HEK293 (cell line): ENCODE results near the gene TLE4.

ENCODE experiments used
- CTCF ChIA-PET: fragments of 350-600 bp; formaldehyde crosslinking; extraction: SDS; loops from one replicate; lab custom pipeline; 2021; ENCODE audit warnings: antibody characterized with exemption; lab: Yijun Ruan, JAX
- POLR2A ChIA-PET: fragments of 300-600 bp; formaldehyde crosslinking; extraction: SDS; loops from one replicate; lab custom pipeline; 2020; ENCODE audit warnings: antibody characterized with exemption, inconsistent platforms; lab: Yijun Ruan, JAX
- H3K27ac ChIP-seq: fragments of 200-500 bp; sonication (Bioruptor generic); 2 replicates; pipeline ENCODE4 v1.5.1; 2014; ENCODE audit warnings: low read depth, low read length, control low read depth, inconsistent platforms; ENCODE audit errors: extremely low read depth
- H3K36me3 ChIP-seq, 2 experiments: fragments of 200-500 bp in 1 of 2; sonication (Bioruptor generic) in 1 of 2; 1 replicate in 1 of 2; 2 replicates in 1 of 2; pipeline ENCODE4 v1.5.1; 2014 to 2017; ENCODE audit warnings: inconsistent platforms in 2 of 2, low read length in 2 of 2; ENCODE audit not compliant: control insufficient read depth in 2 of 2, insufficient read depth in 1 of 2
- H3K4me1 ChIP-seq: fragments of 200-500 bp; sonication (Bioruptor generic); 2 replicates; pipeline ENCODE4 v1.5.1; 2014; ENCODE audit warnings: mild to moderate bottlenecking, low read length, inconsistent platforms; ENCODE audit not compliant: control insufficient read depth, insufficient read depth
- H3K4me3 ChIP-seq: 2 replicates; pipeline ENCODE4 v1.5.1; 2011; ENCODE audit warnings: low read depth, mild to moderate bottlenecking, control low read depth, low read length, moderate library complexity
- H3K9me3 ChIP-seq: fragments of 200-500 bp; sonication (Bioruptor generic); 2 replicates; pipeline ENCODE4 v1.5.1; 2014; ENCODE audit warnings: low read depth, low read length, inconsistent platforms; ENCODE audit not compliant: control insufficient read depth, insufficient read depth
- GLIS2 ChIP-seq: fragments of 450-650 bp; formaldehyde crosslinking; IDR thresholded peaks from 2 replicates; pipeline ENCODE4 v1.5.1; 2016; ENCODE audit warnings: missing biosample characterization, missing genetic modification characterization
- KLF8 ChIP-seq: fragments of 450-650 bp; formaldehyde crosslinking; IDR thresholded peaks from 2 replicates; pipeline ENCODE4 v1.5.1; 2016; ENCODE audit warnings: missing biosample characterization, missing genetic modification characterization
- REPIN1 ChIP-seq: fragments of 450-650 bp; formaldehyde crosslinking; IDR thresholded peaks from 2 replicates; pipeline ENCODE4 v1.5.1; 2017; ENCODE audit warnings: missing biosample characterization, missing genetic modification characterization, low read depth
- ZBTB11 ChIP-seq: fragments of 450-650 bp; formaldehyde crosslinking; conservative IDR thresholded peaks from 2 replicates; pipeline ENCODE4 v1.5.1; 2016; ENCODE audit warnings: low read depth, missing biosample characterization, missing genetic modification characterization
- ZBTB17 ChIP-seq: fragments of 450-650 bp; formaldehyde crosslinking; IDR thresholded peaks from 2 replicates; pipeline ENCODE4 v1.5.1; 2016; ENCODE audit warnings: missing biosample characterization, missing genetic modification characterization
- ZBTB7A ChIP-seq: fragments of 450-650 bp; formaldehyde crosslinking; IDR thresholded peaks from 2 replicates; pipeline ENCODE4 v1.5.1; 2016; ENCODE audit warnings: low read depth, missing biosample characterization, missing genetic modification characterization
- ZNF10 ChIP-seq: fragments of 450-650 bp; formaldehyde crosslinking; IDR thresholded peaks from 2 replicates; pipeline ENCODE4 v1.5.1; 2017; ENCODE audit warnings: missing biosample characterization, missing genetic modification characterization
- ZNF184 ChIP-seq: fragments of 450-650 bp; IDR thresholded peaks from 2 replicates; pipeline ENCODE4 v1.5.1; 2018; ENCODE audit warnings: missing biosample characterization, mild to moderate bottlenecking, missing genetic modification characterization
- ZNF26 ChIP-seq: fragments of 450-650 bp; formaldehyde crosslinking; IDR thresholded peaks from 2 replicates; pipeline ENCODE4 v1.5.1; 2016; ENCODE audit warnings: missing biosample characterization, missing genetic modification characterization
- ZNF280C ChIP-seq: fragments of 450-650 bp; formaldehyde crosslinking; IDR thresholded peaks from 2 replicates; pipeline ENCODE4 v1.5.1; 2016; ENCODE audit warnings: missing biosample characterization, missing genetic modification characterization
- ZNF544 ChIP-seq: fragments of 450-650 bp; formaldehyde crosslinking; IDR thresholded peaks from 2 replicates; pipeline ENCODE4 v1.5.0; 2017; ENCODE audit warnings: missing biosample characterization, missing genetic modification characterization
- ZNF645 ChIP-seq: fragments of 450-650 bp; formaldehyde crosslinking; IDR thresholded peaks from 2 replicates; pipeline ENCODE4; 2016; ENCODE audit warnings: missing biosample characterization, missing genetic modification characterization
- ZNF670 ChIP-seq: fragments of 450-650 bp; formaldehyde crosslinking; IDR thresholded peaks from 2 replicates; pipeline ENCODE4 v1.5.1; 2016; ENCODE audit warnings: missing biosample characterization, missing genetic modification characterization, low read depth
- TF ChIP-seq, protein P1 (sequence below): fragments of 450-650 bp; formaldehyde crosslinking; IDR thresholded peaks from 2 replicates; pipeline ENCODE4 v1.5.1; 2016; ENCODE audit warnings: missing biosample characterization, missing genetic modification characterization
- TF ChIP-seq, protein P2 (sequence below): fragments of 450-650 bp; formaldehyde crosslinking; IDR thresholded peaks from 2 replicates; pipeline ENCODE4 v1.5.1; 2016; ENCODE audit warnings: missing biosample characterization, missing genetic modification characterization, low read depth

Gene TLE4

GRCh38 chr9:79615038-79615437 lies 43.3 kb downstream of the TLE4 start:
- Histone ChIP-seq H3K4me1 (no peaks in the 10 kb centered on the region), H3K36me3 (peaks cover 0 to 38% of the 10 kb centered on the region in 2 experiments; a peak in 1 of 3 replicates), H3K9me3 (no peaks in the 10 kb centered on the region), H3K4me3 (no peak overlapping the region), H3K27ac (no peak overlapping the region)
- ChIA-PET CTCF (interaction anchor here (0.6 kb wide), 1 partner anchor 95 kb away, joined by 3 read pairs; no protein-coding TSS in a partner anchor), POLR2A (no interaction called here)
- no peak for TF ChIP-seq ZNF645 (tag by site-specific recombination)

DNA sequence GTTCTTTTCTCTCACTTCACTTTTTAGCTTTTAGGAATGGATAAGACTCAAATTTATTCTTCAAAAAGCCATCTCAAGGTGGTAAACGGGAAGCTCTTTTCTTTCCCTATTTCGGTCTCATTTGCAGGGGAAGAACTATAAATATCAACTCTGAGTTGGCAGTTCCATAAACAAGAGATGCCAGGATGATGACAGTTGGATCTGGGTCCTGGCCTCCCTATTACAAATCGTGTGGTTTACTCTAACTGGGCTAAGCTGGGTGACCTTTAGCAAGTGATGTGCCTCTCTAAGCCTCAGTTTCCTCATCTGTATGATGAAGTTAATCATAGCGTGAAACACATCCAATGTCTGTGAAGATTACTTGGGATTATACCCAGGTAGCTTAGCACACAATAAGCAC lies 44.2 kb downstream of the TLE4 start:
- ChIA-PET POLR2A (no interaction called here), CTCF (no interaction called here)
- peaks cover 0 to 38% of the 10 kb centered on the region in 2 experiments; a peak in 1 of 3 replicates for H3K36me3 ChIP-seq
- H3K4me3 ChIP-seq = no peak overlapping the region
- no peak overlapping the region for H3K27ac ChIP-seq
- H3K4me1 ChIP-seq = no peaks in the 10 kb centered on the region
- TF ChIP-seq GLIS2 (tag by site-specific recombination) (no peak), KLF8 (tag by site-specific recombination) (no peak), ZNF184 (no peak), REPIN1 (tag by site-specific recombination) (no peak), ZNF670 (tag by site-specific recombination) (no peak), ZBTB7A (tag by site-specific recombination) (no peak), ZBTB11 (tag by site-specific recombination) (no peak), ZNF280C (tag by site-specific recombination) (no peak), ZNF544 (tag by site-specific recombination) (no peak), ZNF10 (tag by site-specific recombination) (no peak), ZNF26 (no peak), ZBTB17 (tag by site-specific recombination) (no peak)
- TF ChIP-seq, protein P1, sequence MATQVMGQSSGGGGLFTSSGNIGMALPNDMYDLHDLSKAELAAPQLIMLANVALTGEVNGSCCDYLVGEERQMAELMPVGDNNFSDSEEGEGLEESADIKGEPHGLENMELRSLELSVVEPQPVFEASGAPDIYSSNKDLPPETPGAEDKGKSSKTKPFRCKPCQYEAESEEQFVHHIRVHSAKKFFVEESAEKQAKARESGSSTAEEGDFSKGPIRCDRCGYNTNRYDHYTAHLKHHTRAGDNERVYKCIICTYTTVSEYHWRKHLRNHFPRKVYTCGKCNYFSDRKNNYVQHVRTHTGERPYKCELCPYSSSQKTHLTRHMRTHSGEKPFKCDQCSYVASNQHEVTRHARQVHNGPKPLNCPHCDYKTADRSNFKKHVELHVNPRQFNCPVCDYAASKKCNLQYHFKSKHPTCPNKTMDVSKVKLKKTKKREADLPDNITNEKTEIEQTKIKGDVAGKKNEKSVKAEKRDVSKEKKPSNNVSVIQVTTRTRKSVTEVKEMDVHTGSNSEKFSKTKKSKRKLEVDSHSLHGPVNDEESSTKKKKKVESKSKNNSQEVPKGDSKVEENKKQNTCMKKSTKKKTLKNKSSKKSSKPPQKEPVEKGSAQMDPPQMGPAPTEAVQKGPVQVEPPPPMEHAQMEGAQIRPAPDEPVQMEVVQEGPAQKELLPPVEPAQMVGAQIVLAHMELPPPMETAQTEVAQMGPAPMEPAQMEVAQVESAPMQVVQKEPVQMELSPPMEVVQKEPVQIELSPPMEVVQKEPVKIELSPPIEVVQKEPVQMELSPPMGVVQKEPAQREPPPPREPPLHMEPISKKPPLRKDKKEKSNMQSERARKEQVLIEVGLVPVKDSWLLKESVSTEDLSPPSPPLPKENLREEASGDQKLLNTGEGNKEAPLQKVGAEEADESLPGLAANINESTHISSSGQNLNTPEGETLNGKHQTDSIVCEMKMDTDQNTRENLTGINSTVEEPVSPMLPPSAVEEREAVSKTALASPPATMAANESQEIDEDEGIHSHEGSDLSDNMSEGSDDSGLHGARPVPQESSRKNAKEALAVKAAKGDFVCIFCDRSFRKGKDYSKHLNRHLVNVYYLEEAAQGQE = no peak
- TF ChIP-seq, protein P2, sequence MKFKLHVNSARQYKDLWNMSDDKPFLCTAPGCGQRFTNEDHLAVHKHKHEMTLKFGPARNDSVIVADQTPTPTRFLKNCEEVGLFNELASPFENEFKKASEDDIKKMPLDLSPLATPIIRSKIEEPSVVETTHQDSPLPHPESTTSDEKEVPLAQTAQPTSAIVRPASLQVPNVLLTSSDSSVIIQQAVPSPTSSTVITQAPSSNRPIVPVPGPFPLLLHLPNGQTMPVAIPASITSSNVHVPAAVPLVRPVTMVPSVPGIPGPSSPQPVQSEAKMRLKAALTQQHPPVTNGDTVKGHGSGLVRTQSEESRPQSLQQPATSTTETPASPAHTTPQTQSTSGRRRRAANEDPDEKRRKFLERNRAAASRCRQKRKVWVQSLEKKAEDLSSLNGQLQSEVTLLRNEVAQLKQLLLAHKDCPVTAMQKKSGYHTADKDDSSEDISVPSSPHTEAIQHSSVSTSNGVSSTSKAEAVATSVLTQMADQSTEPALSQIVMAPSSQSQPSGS = no peak
- H3K9me3 ChIP-seq = no peaks in the 10 kb centered on the region
